MM.1S (cell line): Measurements from ENCODE around the gene KAT6B.

Experiments used
- DNase-seq: peaks from one replicate; pipeline ENCODE4 v3.0.0-alpha.2; 2015
- H2AFZ ChIP-seq: fragments of 300-600 bp; sonication (generic); 2 replicates; pipeline ENCODE4 v1.6.0; 2016; ENCODE audit warnings: antibody characterized with exemption, low read length
- H3F3A ChIP-seq: fragments of 300-600 bp; sonication (generic); 2 replicates; pipeline ENCODE4 v1.6.1; 2016; ENCODE audit warnings: mild to moderate bottlenecking, antibody characterized with exemption, low read length, moderate library complexity, mixed read lengths; ENCODE audit not compliant: insufficient read depth
- H3K27ac ChIP-seq: fragments of 300-600 bp; sonication (generic); 2 replicates; pipeline ENCODE4 v1.5.1; 2016; ENCODE audit warnings: mild to moderate bottlenecking, low read length
- H3K27me3 ChIP-seq: fragments of 300-600 bp; sonication (generic); replicated peaks from 2 replicates; pipeline ENCODE4 v1.6.0; 2016; ENCODE audit warnings: low read length; ENCODE audit not compliant: insufficient read depth
- H3K36me3 ChIP-seq: fragments of 300-600 bp; sonication (generic); replicated peaks from 2 replicates; pipeline ENCODE4 v1.6.1; 2016; ENCODE audit warnings: mild to moderate bottlenecking, low read length, mixed read lengths; ENCODE audit not compliant: insufficient read depth
- H3K4me1 ChIP-seq: fragments of 300-600 bp; sonication (generic); 2 replicates; pipeline ENCODE4 v1.6.1; 2016; ENCODE audit warnings: low read length, mixed read lengths
- H3K4me2 ChIP-seq: fragments of 300-600 bp; sonication (generic); 2 replicates; pipeline ENCODE4 v1.6.0; 2016; ENCODE audit warnings: low read depth, low read length
- H3K4me3 ChIP-seq: fragments of 300-600 bp; sonication (generic); 2 replicates; pipeline ENCODE4 v1.5.1; 2016; ENCODE audit warnings: low read length, mixed read lengths
- H3K79me2 ChIP-seq: fragments of 300-600 bp; sonication (generic); 2 replicates; pipeline ENCODE4 v1.6.1; 2016; ENCODE audit warnings: mixed run types, low read length, mixed read lengths
- H3K9ac ChIP-seq: fragments of 300-600 bp; sonication (generic); 2 replicates; pipeline ENCODE4 v1.6.1; 2016; ENCODE audit warnings: low read length, mixed read lengths
- H3K9me2 ChIP-seq: fragments of 300-600 bp; sonication (generic); replicated peaks from 2 replicates; pipeline ENCODE4 v1.6.1; 2016; ENCODE audit warnings: mild to moderate bottlenecking, low read length, mixed read lengths; ENCODE audit not compliant: insufficient read depth
- H3K9me3 ChIP-seq: fragments of 300-600 bp; sonication (generic); replicated peaks from 2 replicates; pipeline ENCODE4 v1.6.1; 2016; ENCODE audit warnings: mild to moderate bottlenecking, low read length, mixed read lengths; ENCODE audit not compliant: insufficient read depth
- H4K20me1 ChIP-seq: fragments of 300-600 bp; sonication (generic); 2 replicates; pipeline ENCODE4 v1.6.1; 2016; ENCODE audit warnings: mild to moderate bottlenecking, low read length, moderate library complexity, mixed read lengths; ENCODE audit not compliant: insufficient read depth
- EZH2 ChIP-seq: fragments of 300-600 bp; sonication (generic); optimal IDR thresholded peaks from 2 replicates; pipeline ENCODE3; 2017; ENCODE audit warnings: low read depth, mild to moderate bottlenecking, antibody characterized with exemption, low read length, mixed read lengths
- EZH2phosphoT487 ChIP-seq: fragments of 300-600 bp; sonication (generic); IDR thresholded peaks from 2 replicates; pipeline ENCODE4 v1.6.1; 2018; ENCODE audit warnings: antibody characterized with exemption, low read length
- TF ChIP-seq, protein P1 (sequence below): fragments of 300-600 bp; sonication (generic); IDR thresholded peaks from 2 replicates; pipeline ENCODE4 v1.5.1; 2016; ENCODE audit warnings: antibody characterized with exemption, low read length, mixed read lengths

KAT6B gene

DNA sequence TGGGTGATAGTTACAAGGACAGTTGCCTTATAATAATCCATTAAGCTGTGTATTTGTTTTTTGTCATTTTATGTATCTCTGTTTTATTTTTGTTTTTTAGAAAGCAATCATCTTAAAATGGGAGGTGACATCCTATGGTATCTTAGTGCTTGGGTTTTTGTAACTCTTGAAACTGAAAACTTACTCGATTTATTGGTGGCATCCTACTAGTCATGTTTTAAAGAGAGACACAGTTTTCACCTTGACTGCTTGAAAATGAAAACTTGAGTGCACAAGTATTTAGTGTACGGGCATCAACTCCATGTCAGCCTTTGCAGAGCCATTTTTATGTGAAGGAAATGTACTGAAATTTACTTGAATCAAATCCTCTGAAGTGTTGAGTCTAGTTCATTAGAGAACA is 181.2 kb downstream of the KAT6B start:
- DNase-seq, result peak; percentile 54
- H3K4me2 ChIP-seq, result peak overlapping the region; percentile 59
- H3K9me3 ChIP-seq, result no peaks in the 10 kb centered on the region
- H3K4me3 ChIP-seq, result peak overlapping the region; percentile 22
- H3K27ac ChIP-seq, result peak overlapping the region; percentile 14; the same call in 1 of the 2 replicates
- H3K27me3 ChIP-seq, result no peaks in the 10 kb centered on the region
- TF ChIP-seq, protein P1, sequence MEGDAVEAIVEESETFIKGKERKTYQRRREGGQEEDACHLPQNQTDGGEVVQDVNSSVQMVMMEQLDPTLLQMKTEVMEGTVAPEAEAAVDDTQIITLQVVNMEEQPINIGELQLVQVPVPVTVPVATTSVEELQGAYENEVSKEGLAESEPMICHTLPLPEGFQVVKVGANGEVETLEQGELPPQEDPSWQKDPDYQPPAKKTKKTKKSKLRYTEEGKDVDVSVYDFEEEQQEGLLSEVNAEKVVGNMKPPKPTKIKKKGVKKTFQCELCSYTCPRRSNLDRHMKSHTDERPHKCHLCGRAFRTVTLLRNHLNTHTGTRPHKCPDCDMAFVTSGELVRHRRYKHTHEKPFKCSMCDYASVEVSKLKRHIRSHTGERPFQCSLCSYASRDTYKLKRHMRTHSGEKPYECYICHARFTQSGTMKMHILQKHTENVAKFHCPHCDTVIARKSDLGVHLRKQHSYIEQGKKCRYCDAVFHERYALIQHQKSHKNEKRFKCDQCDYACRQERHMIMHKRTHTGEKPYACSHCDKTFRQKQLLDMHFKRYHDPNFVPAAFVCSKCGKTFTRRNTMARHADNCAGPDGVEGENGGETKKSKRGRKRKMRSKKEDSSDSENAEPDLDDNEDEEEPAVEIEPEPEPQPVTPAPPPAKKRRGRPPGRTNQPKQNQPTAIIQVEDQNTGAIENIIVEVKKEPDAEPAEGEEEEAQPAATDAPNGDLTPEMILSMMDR, result no peak
- no peak for TF ChIP-seq EZH2phosphoT487
- TF ChIP-seq EZH2, result no peak
- peaks cover 44% of the 10 kb centered on the region for H3K4me1 ChIP-seq
- peaks cover 29% of the 10 kb centered on the region for H3F3A ChIP-seq
- no peak overlapping the region for H2AFZ ChIP-seq
- H3K9me2 ChIP-seq, result no peaks in the 10 kb centered on the region
- H4K20me1 ChIP-seq, result no peaks in the 10 kb centered on the region
- no peaks in the 10 kb centered on the region for H3K79me2 ChIP-seq
- no peaks in the 10 kb centered on the region for H3K36me3 ChIP-seq
- no peak overlapping the region; the same call in 1 of the 2 replicates for H3K9ac ChIP-seq

GRCh38 chr10:75008952-75009351 is 182.6 kb downstream of the KAT6B start:
- Histone ChIP-seq H2AFZ (no peak overlapping the region), H3K9me3 (no peaks in the 10 kb centered on the region), H3K36me3 (no peaks in the 10 kb centered on the region), H3K27ac (no peak overlapping the region), H3K4me2 (no peak overlapping the region), H3K9me2 (no peaks in the 10 kb centered on the region), H3K27me3 (no peaks in the 10 kb centered on the region), H3K9ac (no peak overlapping the region), H3K4me3 (no peak overlapping the region), H4K20me1 (no peaks in the 10 kb centered on the region), H3F3A (peaks cover 29% of the 10 kb centered on the region), H3K4me1 (peaks cover 55% of the 10 kb centered on the region), H3K79me2 (no peaks in the 10 kb centered on the region)
- DNase-seq, result no peak
- no peak for TF ChIP-seq EZH2
- no peak for TF ChIP-seq EZH2phosphoT487
- TF ChIP-seq, protein P1, result no peak

GRCh38 chr10:75009426-75009825 is 183.0 kb downstream of the KAT6B start:
- Histone ChIP-seq H3K27ac (no peak overlapping the region), H2AFZ (no peak overlapping the region), H3K36me3 (no peaks in the 10 kb centered on the region), H3K9ac (no peak overlapping the region), H3K27me3 (no peaks in the 10 kb centered on the region), H3K79me2 (no peaks in the 10 kb centered on the region), H3K9me2 (no peaks in the 10 kb centered on the region), H3F3A (peaks cover 31% of the 10 kb centered on the region), H4K20me1 (no peaks in the 10 kb centered on the region), H3K4me1 (peaks cover 58% of the 10 kb centered on the region), H3K4me2 (no peak overlapping the region), H3K4me3 (no peak overlapping the region), H3K9me3 (no peaks in the 10 kb centered on the region)
- no peak for DNase-seq
- TF ChIP-seq, protein P1, result no peak
- TF ChIP-seq EZH2 (no peak), EZH2phosphoT487 (no peak)
